Ovary (tissue), 9 donors: ENCODE data around the gene GAL. TPM values are rescaled to one million over a fixed set of nuclear protein-coding genes. Genes with fewer than 3 reads are reported as not detected.

ENCODE experiments used
- DNase-seq, 5 donors: peaks; one replicate each; pipeline ENCODE4 v3.0.0-alpha.2; 2019 to 2020
- H3K27ac ChIP-seq, 2 donors: fragments of 200-600 bp; one replicate each; pipeline versions ENCODE4 v1.5.1 to v1.8.0; 2019 to 2022
- H3K27me3 ChIP-seq: fragments of 200-600 bp; one replicate; pipeline ENCODE4 v1.8.0; 2022
- H3K36me3 ChIP-seq: fragments of 200-600 bp; sonication (generic); one replicate; pipeline ENCODE4 v1.5.1; 2019
- H3K4me1 ChIP-seq: one replicate; pipeline ENCODE4 v1.8.1; 2013; ENCODE audit warnings: mild to moderate bottlenecking, moderate library complexity; ENCODE audit not compliant: insufficient read depth
- H3K4me3 ChIP-seq: fragments of 200-600 bp; sonication (generic); one replicate; pipeline ENCODE4 v1.5.1; 2017
- H3K9me3 ChIP-seq, 2 donors: fragments of 200-600 bp in 1 of 2; sonication (generic) in 1 of 2; one replicate each; pipeline versions ENCODE4 v1.5.1 to v1.8.1; 2013 to 2019; ENCODE audit warnings: mild to moderate bottlenecking in 1 of 2, moderate library complexity in 1 of 2
- EP300 ChIP-seq: sonication (generic); formaldehyde crosslinking; IDR thresholded peaks from one replicate; pipeline ENCODE4 v1.6.1; 2017; ENCODE audit warnings: antibody characterized with exemption
- POLR2A ChIP-seq: fragments of 450-650 bp; IDR thresholded peaks from one replicate; pipeline ENCODE4 v1.6.1; 2017; ENCODE audit warnings: antibody characterized with exemption, mild to moderate bottlenecking, moderate library complexity
- WGBS, 3 donors: extraction: QIAGEN DNeasy Blood & Tissue Kit in 1 of 3; methylation state at CpG; one replicate each; pipeline versions ENCODE4 v1.1.5 to v1.1.7; 2013 to 2017; 5-methylcytosine and 5-hydroxymethylcytosine counted together
- intact Hi-C, 4 donors: fragments of 100-400 bp; cut with DNase I; formaldehyde crosslinking; loops; one replicate each; pipeline versions ENCODE4 v1.11.0 to v1.15.1; 2022 to 2023
- polyA plus RNA-seq, 2 donors: library from polyadenylated mRNA; stranded (reverse); fragments of 200-250 nt in 1 of 2; fragments of 350-450 nt in 1 of 2; fragmentation: Illumina TruSeq in 1 of 2; extraction: RNeasy Lipid Tissue Mini Kit (QIAGEN cat#74804) in 1 of 2; gene quantifications; one replicate each; pipeline ENCODE4 v1.2.3, GENCODE V29; 2013 to 2014
- total RNA-seq, 7 donors: library from RNA; depleted of rRNA in 2 of 7; stranded (reverse); fragments of >200 nt in 2 of 7; fragmentation: NEBNext Ultra II Directional in 3 of 7; extraction: Animal tissue kit (Norgen Biotek cat#: 25700) in 3 of 7; gene quantifications; one replicate each; pipeline versions ENCODE4 v1.1.0 to v1.2.4, GENCODE V29; 2016 to 2023
- TF ChIP-seq, protein P1 (sequence below), 3 donors: fragments of 450-650 bp in 2 of 3; fragments of 200-600 bp in 1 of 3; IDR thresholded peaks; one replicate each; pipeline versions ENCODE4 v1.5.1 to v1.8.0; 2016 to 2022; ENCODE audit warnings: antibody characterized with exemption in 3 of 3, mild to moderate bottlenecking in 1 of 3
- donor health status: DM: no; HTN: no; CAD: no; lungs with moderate emphysema.
- donor health status: DM: no; HTN: no; CAD: no.
- donor health status: Bipolar disorder and iron deficiency.
- donor health status: DM: yes; HTN: yes; CAD: no.
- donor health status: DM: no; HTN: no; CAD: no.
- donor health status: DM: yes; HTN: yes; CAD: no.

The GAL gene
- total and polyA plus RNA-seq, 9 donors, result 0.19 to 1.4 (median 0.36) TPM; not detected in 6

DNA sequence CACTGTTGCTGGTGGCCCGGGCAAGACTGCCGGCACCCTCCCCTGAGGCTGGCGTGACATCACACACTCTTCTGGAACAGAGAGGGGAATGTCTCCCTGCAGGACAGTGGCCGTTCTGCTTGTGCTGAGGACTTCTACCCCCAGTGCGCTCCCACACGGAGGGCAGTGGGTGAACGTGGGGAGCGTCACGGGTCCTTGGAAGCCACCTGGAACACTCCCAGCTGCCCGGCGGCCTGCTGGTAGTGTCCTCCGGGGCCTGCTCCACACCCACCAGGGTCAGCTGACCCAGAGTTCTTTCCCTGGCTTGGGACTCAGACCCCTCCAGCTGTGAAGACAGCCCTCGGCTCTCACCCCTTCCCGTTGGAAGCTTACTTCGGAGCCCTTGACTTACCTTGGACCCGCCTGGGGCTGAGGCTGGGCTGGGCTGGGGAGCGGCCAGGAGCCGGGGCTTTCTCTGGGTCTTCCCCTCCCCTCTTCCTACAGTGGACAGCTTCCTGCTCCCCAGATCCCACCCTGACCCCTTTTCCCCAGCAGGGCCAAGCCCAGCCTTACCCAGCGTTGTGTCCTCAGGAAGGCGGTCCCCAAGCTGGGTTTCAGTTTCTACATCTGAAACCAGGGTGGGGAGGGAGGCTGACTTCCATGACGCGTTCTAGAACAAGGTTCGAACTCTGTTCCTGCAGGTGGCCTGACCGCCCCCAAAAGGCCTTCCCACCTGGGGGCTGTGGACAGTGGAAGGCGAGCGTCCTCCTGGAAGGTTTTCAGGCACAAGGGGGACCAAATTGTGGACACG is 14.8 kb upstream of the GAL start:
- H3K4me1 ChIP-seq, result no peaks in the 10 kb centered on the region
- no peak overlapping the region for H3K27ac ChIP-seq
- no peak overlapping the region for H3K4me3 ChIP-seq
- WGBS, 3 donors, result 79 to 82% (median 80%) methylated on average over 27 of the region's 27 CpGs
- H3K9me3 ChIP-seq, result no peaks in the 10 kb centered on the region
- H3K27me3 ChIP-seq, result no peaks in the 10 kb centered on the region
- intact Hi-C loops, result no loop called here
- no peak for TF ChIP-seq POLR2A
- TF ChIP-seq, protein P1, sequence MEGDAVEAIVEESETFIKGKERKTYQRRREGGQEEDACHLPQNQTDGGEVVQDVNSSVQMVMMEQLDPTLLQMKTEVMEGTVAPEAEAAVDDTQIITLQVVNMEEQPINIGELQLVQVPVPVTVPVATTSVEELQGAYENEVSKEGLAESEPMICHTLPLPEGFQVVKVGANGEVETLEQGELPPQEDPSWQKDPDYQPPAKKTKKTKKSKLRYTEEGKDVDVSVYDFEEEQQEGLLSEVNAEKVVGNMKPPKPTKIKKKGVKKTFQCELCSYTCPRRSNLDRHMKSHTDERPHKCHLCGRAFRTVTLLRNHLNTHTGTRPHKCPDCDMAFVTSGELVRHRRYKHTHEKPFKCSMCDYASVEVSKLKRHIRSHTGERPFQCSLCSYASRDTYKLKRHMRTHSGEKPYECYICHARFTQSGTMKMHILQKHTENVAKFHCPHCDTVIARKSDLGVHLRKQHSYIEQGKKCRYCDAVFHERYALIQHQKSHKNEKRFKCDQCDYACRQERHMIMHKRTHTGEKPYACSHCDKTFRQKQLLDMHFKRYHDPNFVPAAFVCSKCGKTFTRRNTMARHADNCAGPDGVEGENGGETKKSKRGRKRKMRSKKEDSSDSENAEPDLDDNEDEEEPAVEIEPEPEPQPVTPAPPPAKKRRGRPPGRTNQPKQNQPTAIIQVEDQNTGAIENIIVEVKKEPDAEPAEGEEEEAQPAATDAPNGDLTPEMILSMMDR (IDR thresholded peaks at IDR 0.05), result no peak
- TF ChIP-seq EP300, result no peak
- DNase-seq, result no peak
- no peaks in the 10 kb centered on the region for H3K36me3 ChIP-seq

DNA sequence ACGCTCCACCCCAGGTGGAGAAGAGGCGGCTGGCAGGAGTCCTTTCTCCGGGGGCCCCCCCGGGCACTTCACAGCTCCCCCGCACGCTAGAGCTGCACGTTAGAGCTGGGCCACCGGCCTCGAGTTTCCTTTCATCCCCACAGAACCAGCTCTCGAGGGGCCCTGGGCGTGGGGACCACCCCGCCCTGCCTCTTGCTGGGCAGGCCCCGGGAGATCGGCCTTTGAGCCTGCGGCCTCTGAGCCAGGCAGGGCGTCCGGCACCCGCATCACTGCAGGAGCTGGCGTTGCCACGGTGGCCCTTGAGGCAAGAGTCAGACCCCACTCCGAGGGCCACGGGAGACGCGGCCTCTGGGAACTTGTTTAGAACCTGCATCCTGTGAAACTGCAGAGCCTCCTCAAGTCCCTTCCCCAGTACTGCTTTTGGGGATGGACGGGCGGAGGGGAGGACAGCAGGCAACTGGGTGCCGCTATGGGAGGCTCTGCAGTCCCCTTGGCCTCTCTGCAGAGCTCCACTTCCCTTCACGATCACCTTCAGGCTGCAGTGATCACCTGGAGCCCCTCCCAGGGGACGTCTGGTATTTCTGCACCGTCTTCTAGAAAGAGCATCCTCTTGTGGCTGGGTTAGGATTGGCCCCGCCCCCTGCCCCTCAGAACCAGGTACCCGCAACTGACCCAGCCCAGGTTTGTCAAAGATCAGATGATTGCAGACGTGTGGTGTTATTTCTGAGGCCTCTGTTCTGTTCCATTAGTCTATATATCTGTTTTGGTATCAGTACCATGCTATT is 13.9 kb upstream of the GAL start:
- no peak overlapping the region for H3K27ac ChIP-seq
- no peaks in the 10 kb centered on the region for H3K27me3 ChIP-seq
- TF ChIP-seq POLR2A, result no peak
- TF ChIP-seq, protein P1 (IDR thresholded peaks at IDR 0.05), result no peak
- TF ChIP-seq EP300, result no peak
- no peak overlapping the region for H3K4me3 ChIP-seq
- H3K4me1 ChIP-seq, result no peaks in the 10 kb centered on the region
- no peaks in the 10 kb centered on the region for H3K9me3 ChIP-seq
- H3K36me3 ChIP-seq, result no peaks in the 10 kb centered on the region
- intact Hi-C loops, result no loop called here
- no peak for DNase-seq
- 77 to 86% (median 79%) methylated on average over 22 to 33 of the region's 33 CpGs for WGBS, 3 donors

DNA sequence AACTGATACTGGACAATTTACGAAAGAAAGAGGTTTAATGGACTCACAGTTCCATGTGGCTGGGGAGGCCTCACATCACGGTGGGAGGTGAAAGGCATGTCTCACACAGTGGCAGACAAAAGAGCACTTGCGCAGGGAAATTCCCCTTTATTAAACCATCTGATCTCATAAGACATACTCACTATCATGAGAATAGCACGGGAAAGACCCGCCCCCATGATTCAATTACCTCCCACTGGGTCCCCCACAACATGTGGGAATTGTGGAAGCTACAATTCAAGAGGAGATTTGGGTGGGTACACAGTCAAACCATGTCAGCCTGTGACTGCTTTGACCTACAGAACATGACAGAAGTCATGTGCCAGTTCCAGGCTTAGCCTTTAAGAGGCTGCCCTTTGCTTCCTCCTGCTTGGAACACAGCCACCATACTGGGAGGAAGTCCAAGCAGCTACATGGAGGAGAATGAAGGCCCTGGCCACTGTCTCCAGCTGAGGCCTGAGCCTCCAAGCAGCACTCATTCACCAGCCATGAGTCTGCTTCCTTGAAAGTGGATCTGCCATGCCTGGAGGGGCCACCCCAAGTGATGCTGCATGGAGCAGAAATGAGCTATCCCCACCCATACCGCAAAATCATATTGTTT is 10.9 kb upstream of the GAL start:
- Histone ChIP-seq H3K4me1 (no peaks in the 10 kb centered on the region), H3K36me3 (no peaks in the 10 kb centered on the region), H3K27ac (no peak overlapping the region), H3K4me3 (no peak overlapping the region), H3K27me3 (no peaks in the 10 kb centered on the region), H3K9me3 (no peaks in the 10 kb centered on the region)
- no peak for DNase-seq
- no peak for TF ChIP-seq EP300
- TF ChIP-seq, protein P1 (IDR thresholded peaks at IDR 0.05), result no peak
- no peak for TF ChIP-seq POLR2A
- intact Hi-C loops, result no loop called here
- 85 to 88% (median 86%) methylated on average over 6 of the region's 6 CpGs for WGBS, 3 donors

DNA sequence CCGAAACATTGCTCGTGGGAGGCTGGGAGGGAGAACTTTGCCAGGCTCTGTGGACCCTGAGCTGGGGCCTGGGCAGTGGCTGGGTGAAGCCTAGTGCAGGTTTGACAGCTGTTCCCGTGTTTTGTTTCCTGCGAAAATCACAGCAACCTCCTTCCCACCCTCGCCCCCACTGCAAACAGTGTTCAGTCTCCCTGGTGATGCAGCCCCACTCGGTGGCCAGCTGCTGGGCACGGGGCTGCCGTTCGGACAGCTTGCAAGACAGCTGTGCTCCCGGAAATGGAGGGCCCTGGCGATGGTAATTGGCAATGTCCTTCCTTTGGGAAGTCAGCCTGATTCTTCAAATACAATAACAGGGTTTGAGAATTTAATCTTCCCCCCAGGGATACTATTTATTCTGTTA is 10.4 kb upstream of the GAL start:
- H3K4me3 ChIP-seq, result no peak overlapping the region
- no peak overlapping the region for H3K27ac ChIP-seq
- whole genome bisulfite sequencing, 3 donors, result 89 to 93% (median 89%) methylated on average over 11 of the region's 11 CpGs

More for the DNA sequence above, 10.4 kb upstream of the GAL start:
- no peak for TF ChIP-seq EP300
- TF ChIP-seq, protein P1 (IDR thresholded peaks at IDR 0.05), result no peak
- TF ChIP-seq POLR2A, result no peak
- intact Hi-C loops, result no loop called here
- no peaks in the 10 kb centered on the region for H3K9me3 ChIP-seq
- no peak for DNase-seq
- no peaks in the 10 kb centered on the region for H3K4me1 ChIP-seq
- no peaks in the 10 kb centered on the region for H3K27me3 ChIP-seq
- no peaks in the 10 kb centered on the region for H3K36me3 ChIP-seq
